Adipocyte (in vitro differentiated cells): ENCODE data around the gene NMRAL1.

ENCODE experiments used
- DNase-seq: peaks from one replicate; pipeline ENCODE4 v3.0.0-alpha.2; 2015; ENCODE audit warnings: low read depth
- H3K27me3 ChIP-seq: replicated peaks from 2 replicates; pipeline ENCODE4 v1.7.0; 2013; ENCODE audit warnings: mild to moderate bottlenecking, low read length, moderate library complexity; ENCODE audit not compliant: control insufficient read depth, insufficient read depth
- H3K36me3 ChIP-seq: 2 replicates; pipeline ENCODE4 v1.7.0; 2013; ENCODE audit warnings: low read length, mild to moderate bottlenecking, moderate library complexity; ENCODE audit not compliant: control insufficient read depth, insufficient read depth, severe bottlenecking
- H3K4me1 ChIP-seq: 2 replicates; pipeline ENCODE4 v1.7.0; 2013; ENCODE audit warnings: mild to moderate bottlenecking, low read length, moderate library complexity; ENCODE audit not compliant: control insufficient read depth, insufficient read depth
- H3K4me3 ChIP-seq: 2 replicates; pipeline ENCODE4 v1.7.0; 2013; ENCODE audit warnings: mild to moderate bottlenecking, low read length, moderate library complexity
- H3K9ac ChIP-seq: 2 replicates; pipeline ENCODE4 v1.7.0; 2013; ENCODE audit warnings: mild to moderate bottlenecking, low read length, moderate library complexity
- H3K9me3 ChIP-seq: 2 replicates; pipeline ENCODE4 v1.7.0; 2013; ENCODE audit warnings: mild to moderate bottlenecking, low read length, moderate library complexity; ENCODE audit not compliant: control insufficient read depth

The NMRAL1 gene

GRCh38 chr16:4474192-4474961 is at the start of gene NMRAL1:
Gene NMRAL1 (minus strand): TSS chr16:4474625. CDS start chr16:4474132, 493 bp downstream.
- H3K9ac ChIP-seq = peak within 1 kb of the TSS; percentile 84
- peak; percentile 94 for DNase-seq
- H3K4me3 ChIP-seq = peak within 1 kb of the TSS; percentile 83
- peaks cover 15% of the 10 kb centered on the region for H3K4me1 ChIP-seq
- H3K36me3 ChIP-seq = no peaks in the 10 kb centered on the region
- H3K27me3 ChIP-seq = no peaks in the 10 kb centered on the region
- no peaks in the 10 kb centered on the region for H3K9me3 ChIP-seq

GRCh38 chr16:4523686-4524085 is 49.3 kb upstream of the NMRAL1 start:
- no peaks in the 10 kb centered on the region for H3K27me3 ChIP-seq
- no peak for DNase-seq
- H3K4me1 ChIP-seq = peaks cover 19% of the 10 kb centered on the region
- no peaks in the 10 kb centered on the region for H3K9me3 ChIP-seq
- peak overlapping the region; percentile 21 for H3K9ac ChIP-seq
- H3K36me3 ChIP-seq = no peaks in the 10 kb centered on the region
- no peak overlapping the region for H3K4me3 ChIP-seq

- Histone ChIP-seq H3K9me3 (no peaks in the 10 kb centered on the region), H3K36me3 (no peaks in the 10 kb centered on the region), H3K27me3 (no peaks in the 10 kb centered on the region), H3K4me1 (peaks cover 19% of the 10 kb centered on the region), H3K9ac (peak overlapping the region; percentile 6), H3K4me3 (no peak overlapping the region)
- DNase-seq = peak; percentile 18
Observed at GRCh38 chr16:4522051-4522581, 47.7 kb upstream of the NMRAL1 start.

GRCh38 chr16:4520913-4521312 is 46.5 kb upstream of the NMRAL1 start:
- Histone ChIP-seq H3K27me3 (no peaks in the 10 kb centered on the region), H3K4me1 (peaks cover 22% of the 10 kb centered on the region), H3K36me3 (no peaks in the 10 kb centered on the region), H3K9ac (no peak overlapping the region), H3K9me3 (no peaks in the 10 kb centered on the region), H3K4me3 (no peak overlapping the region)
- no peak for DNase-seq

GRCh38 chr16:4519274-4520058 is 45.0 kb upstream of the NMRAL1 start:
- peaks cover 25% of the 10 kb centered on the region for H3K4me1 ChIP-seq
- no peaks in the 10 kb centered on the region for H3K27me3 ChIP-seq
- no peak overlapping the region for H3K9ac ChIP-seq
- H3K4me3 ChIP-seq = no peak overlapping the region
- no peaks in the 10 kb centered on the region for H3K36me3 ChIP-seq
- no peak for DNase-seq
- H3K9me3 ChIP-seq = no peaks in the 10 kb centered on the region

GRCh38 chr16:4517812-4518680 is 43.6 kb upstream of the NMRAL1 start:
- Histone ChIP-seq H3K9ac (no peak overlapping the region), H3K4me1 (peaks cover 15% of the 10 kb centered on the region), H3K36me3 (peaks cover 8% of the 10 kb centered on the region), H3K27me3 (no peaks in the 10 kb centered on the region), H3K9me3 (no peaks in the 10 kb centered on the region), H3K4me3 (no peak overlapping the region)
- DNase-seq = peak; percentile 27

- no peaks in the 10 kb centered on the region for H3K9me3 ChIP-seq
- H3K27me3 ChIP-seq = no peaks in the 10 kb centered on the region
- peaks cover 11% of the 10 kb centered on the region for H3K4me1 ChIP-seq
- H3K36me3 ChIP-seq = peaks cover 29% of the 10 kb centered on the region
- no peak for DNase-seq
- H3K9ac ChIP-seq = no peak overlapping the region
- H3K4me3 ChIP-seq = no peak overlapping the region
Observed at GRCh38 chr16:4515611-4516233, 41.3 kb upstream of the NMRAL1 start.

GRCh38 chr16:4514606-4515005 is 40.2 kb upstream of the NMRAL1 start:
- Histone ChIP-seq H3K9me3 (no peaks in the 10 kb centered on the region), H3K27me3 (no peaks in the 10 kb centered on the region), H3K36me3 (peaks cover 38% of the 10 kb centered on the region), H3K4me3 (no peak overlapping the region), H3K9ac (no peak overlapping the region), H3K4me1 (peaks cover 11% of the 10 kb centered on the region)
- no peak for DNase-seq

- Histone ChIP-seq H3K4me1 (peaks cover 11% of the 10 kb centered on the region), H3K36me3 (peaks cover 46% of the 10 kb centered on the region), H3K27me3 (no peaks in the 10 kb centered on the region), H3K9me3 (no peaks in the 10 kb centered on the region), H3K9ac (no peak overlapping the region), H3K4me3 (no peak overlapping the region)
- no peak for DNase-seq
Observed at GRCh38 chr16:4513881-4514280, 39.5 kb upstream of the NMRAL1 start.

GRCh38 chr16:4513086-4513860 is 38.8 kb upstream of the NMRAL1 start:
- Histone ChIP-seq H3K4me1 (peaks cover 11% of the 10 kb centered on the region), H3K27me3 (no peaks in the 10 kb centered on the region), H3K36me3 (peaks cover 52% of the 10 kb centered on the region), H3K9me3 (no peaks in the 10 kb centered on the region), H3K9ac (no peak overlapping the region), H3K4me3 (no peak overlapping the region)
- no peak for DNase-seq
